Pons (tissue), 1 donor: Measurements from ENCODE around the gene MED15.
"Not testable (repeated sequence)": the region's sequence is repeated elsewhere in the genome, so short reads cannot be mapped to it uniquely, and the experiment has no call there.

Source experiments
- DNase-seq: peaks from one replicate; pipeline ENCODE4 v3.0.0-alpha.2; 2016; ENCODE audit warnings: low spot score

MED15 gene

GRCh38 chr22:20532256-20532993, 25.0 kb downstream of the MED15 start:
- peak; percentile 53 for DNase-seq

- DNase-seq, result no peak
Measured at GRCh38 chr22:20533095-20533878, 25.9 kb downstream of the MED15 start.

- peak; percentile 84 for DNase-seq
Measured at GRCh38 chr22:20533879-20534265, 26.5 kb downstream of the MED15 start.

GRCh38 chr22:20536590-20537324, 29.3 kb downstream of the MED15 start:
- DNase-seq, result no peak

- no peak for DNase-seq
Measured at GRCh38 chr22:20537325-20537756, 29.9 kb downstream of the MED15 start.

GRCh38 chr22:20537983-20538382, 30.6 kb downstream of the MED15 start:
- DNase-seq, result no peak

GRCh38 chr22:20538875-20539274, 31.5 kb downstream of the MED15 start:
- not testable (repeated sequence) for DNase-seq

GRCh38 chr22:20542055-20542454, 34.6 kb downstream of the MED15 start:
- no peak for DNase-seq

- DNase-seq, result no peak
Measured at GRCh38 chr22:20542736-20543135, 35.3 kb downstream of the MED15 start.

GRCh38 chr22:20545318-20545634, 37.9 kb downstream of the MED15 start:
- DNase-seq, result not testable (repeated sequence)

- no peak for DNase-seq
Measured at GRCh38 chr22:20545681-20546521, 38.5 kb downstream of the MED15 start.

GRCh38 chr22:20546541-20546950, 39.1 kb downstream of the MED15 start:
- no peak for DNase-seq

- no peak for DNase-seq
Measured at GRCh38 chr22:20547029-20547428, 39.6 kb downstream of the MED15 start.

GRCh38 chr22:20548806-20549205, 41.4 kb downstream of the MED15 start:
- no peak for DNase-seq

GRCh38 chr22:20549232-20549841, 41.9 kb downstream of the MED15 start:
- no peak for DNase-seq

GRCh38 chr22:20550057-20550817, 42.8 kb downstream of the MED15 start:
- DNase-seq, result no peak

- DNase-seq, result peak; percentile 53
Measured at GRCh38 chr22:20550851-20551744, 43.7 kb downstream of the MED15 start.

GRCh38 chr22:20551805-20552442, 44.5 kb downstream of the MED15 start:
- peak; percentile 80 for DNase-seq
